GM19193 (cell line): ENCODE measurements around the gene TBC1D19.

ENCODE experiments used
- POLR2A ChIP-seq: IDR thresholded peaks from 4 replicates; pipeline ENCODE4 v1.6.1; 2011; ENCODE audit not compliant: insufficient read depth, insufficient read length; ENCODE audit errors: extremely low read depth

The TBC1D19 gene, protein sequence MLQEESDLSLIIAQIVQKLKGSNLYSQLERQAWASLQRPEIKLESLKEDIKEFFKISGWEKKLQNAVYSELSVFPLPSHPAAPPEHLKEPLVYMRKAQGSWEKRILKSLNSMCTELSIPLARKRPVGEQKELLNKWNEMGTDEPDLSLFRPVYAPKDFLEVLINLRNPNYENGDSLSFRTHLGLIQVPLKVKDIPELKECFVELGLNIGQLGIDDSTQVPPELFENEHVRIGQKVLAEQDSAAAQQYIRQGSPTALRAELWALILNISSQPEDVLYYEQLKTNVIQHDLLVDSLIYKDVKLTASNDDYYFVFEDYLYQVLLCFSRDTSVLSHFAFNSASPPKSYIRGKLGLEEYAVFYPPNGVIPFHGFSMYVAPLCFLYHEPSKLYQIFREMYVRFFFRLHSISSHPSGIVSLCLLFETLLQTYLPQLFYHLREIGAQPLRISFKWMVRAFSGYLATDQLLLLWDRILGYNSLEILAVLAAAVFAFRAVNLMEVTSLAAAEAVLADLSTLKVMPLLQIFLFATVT

DNA sequence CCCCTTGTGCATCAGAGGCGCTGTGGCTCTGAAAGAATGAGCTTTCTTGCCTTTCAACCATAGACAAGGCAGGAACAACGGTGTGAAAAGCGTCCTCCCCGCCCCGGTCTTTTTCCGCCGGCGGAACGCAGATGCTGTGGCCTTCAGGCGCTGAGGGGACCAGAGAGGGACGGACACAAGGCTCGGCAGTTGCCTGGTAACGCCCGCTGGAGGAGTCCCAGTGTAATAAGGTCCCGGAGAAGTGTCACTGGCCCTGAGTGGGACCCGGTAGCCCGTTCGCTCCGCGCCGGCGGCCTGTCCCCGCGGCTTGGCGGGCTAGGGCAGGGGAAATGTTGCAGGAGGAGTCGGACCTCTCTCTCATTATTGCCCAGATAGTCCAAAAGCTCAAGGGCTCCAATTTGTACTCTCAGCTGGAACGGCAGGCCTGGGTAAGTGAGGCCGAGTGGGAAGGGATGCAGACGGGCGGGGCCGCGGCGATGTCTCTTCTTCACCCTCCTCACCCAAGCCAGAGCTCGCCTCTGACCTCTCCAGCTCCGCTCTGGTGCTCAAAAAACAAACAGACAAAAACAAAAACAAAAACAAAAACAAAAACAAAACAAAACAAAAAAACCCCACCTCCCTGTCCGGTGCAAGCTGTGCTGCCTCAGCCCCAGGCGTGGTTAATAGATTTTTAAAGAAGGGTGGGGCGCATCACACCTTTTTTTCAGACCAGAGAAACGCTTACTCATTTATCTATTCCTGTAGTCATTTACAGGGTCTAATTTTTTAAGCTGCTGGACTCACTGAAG, at the start of gene TBC1D19:
Gene TBC1D19, plus strand, starts transcription at position 220 of the 788 bp plus-strand sequence. Its CDS starts 110 bp downstream, at position 330.
- TF ChIP-seq POLR2A = peak; percentile 50

DNA sequence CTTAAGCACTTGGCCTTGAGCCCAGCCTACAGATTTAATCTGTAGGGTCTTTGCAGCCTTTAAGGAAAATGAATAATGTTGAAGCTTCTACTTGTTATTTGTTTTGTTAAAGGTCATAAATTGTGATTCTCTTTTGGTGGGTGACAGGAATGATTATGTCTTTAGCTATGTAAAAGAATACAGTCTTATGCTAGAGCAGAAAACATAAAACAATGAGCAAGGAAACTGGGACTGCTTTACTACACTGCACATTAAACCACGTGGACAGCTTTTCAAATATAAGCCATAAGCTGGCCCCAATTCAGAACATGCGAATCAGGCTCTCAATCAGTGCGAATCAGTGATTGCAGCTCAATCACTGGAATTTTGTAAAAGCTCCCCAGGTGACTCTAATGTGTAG, 40.9 kb upstream of the TBC1D19 start:
- no peak for TF ChIP-seq POLR2A

DNA sequence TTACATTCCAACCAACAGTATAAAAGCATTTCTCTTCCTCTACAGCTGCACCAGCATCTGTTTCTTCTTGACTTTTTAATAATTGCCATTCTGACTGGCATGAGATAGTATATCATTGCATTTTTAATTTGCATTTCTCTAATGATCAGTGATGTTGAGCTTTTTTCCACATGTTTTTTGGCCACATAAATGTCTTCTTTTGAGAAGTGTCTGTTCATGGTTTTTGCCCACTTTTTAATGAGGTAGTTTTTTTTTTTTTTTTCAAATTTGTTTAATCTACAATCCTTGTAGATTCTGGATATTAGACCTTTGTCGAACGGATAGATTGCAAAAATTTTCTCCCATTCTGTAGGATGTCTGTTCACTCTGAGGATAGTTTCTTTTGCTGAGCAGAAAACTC, 39.5 kb upstream of the TBC1D19 start:
- no peak for TF ChIP-seq POLR2A

- TF ChIP-seq POLR2A = no peak
These were observed 26.7 kb upstream of the TBC1D19 start for GRCh38 chr4:26557164-26557563.

- no peak for TF ChIP-seq POLR2A
These were observed 25.6 kb upstream of the TBC1D19 start for GRCh38 chr4:26558166-26558895.

- no peak for TF ChIP-seq POLR2A
These were observed 17.8 kb upstream of the TBC1D19 start for GRCh38 chr4:26566133-26566532.

DNA sequence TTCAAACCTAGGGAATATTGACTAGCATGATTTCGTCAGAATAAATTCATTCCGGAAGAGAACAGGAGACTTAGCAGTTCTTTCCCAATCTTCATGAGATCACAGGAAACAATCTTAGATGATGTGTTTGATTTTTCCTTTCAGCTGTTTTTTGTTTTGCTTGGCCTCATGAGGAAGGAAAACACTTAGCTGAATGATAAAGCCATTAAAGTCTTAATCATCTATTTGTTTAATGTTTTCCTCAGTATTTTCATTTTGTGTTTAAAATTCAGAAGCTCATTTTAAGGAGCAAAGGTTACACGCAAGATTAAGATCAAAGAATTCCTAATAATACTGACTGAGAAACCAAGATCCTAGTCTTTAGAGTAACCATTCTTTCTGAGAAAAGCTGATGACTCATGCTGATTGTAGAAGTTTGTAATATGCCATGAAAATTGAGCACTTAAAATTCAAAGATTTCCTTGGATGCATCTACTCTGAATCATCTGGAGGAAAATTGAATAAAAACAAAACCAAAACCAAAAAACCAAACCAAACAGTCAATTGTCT, 15.4 kb upstream of the TBC1D19 start:
- TF ChIP-seq POLR2A = no peak

GRCh38 chr4:26570596-26570995, 13.3 kb upstream of the TBC1D19 start:
- no peak for TF ChIP-seq POLR2A

DNA sequence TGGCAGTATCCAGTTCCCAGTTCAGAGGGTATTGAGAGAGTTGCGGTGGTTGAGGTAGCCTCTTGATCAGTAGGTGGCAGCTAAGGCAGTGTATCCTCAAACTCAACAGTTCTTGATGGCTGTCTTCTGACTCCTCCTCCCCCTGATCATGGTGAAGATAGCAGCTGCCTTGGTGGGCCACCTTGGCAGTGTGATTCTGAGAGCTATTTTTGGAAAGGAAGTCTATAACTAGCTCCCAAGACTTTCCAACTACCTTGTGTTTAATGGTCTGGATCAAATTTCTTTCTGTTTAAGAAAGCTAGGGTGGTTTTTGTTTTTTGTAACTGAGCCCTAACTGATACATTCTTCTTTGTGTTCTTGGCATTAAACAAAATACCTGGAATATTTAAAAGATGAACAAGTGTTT, 10.5 kb upstream of the TBC1D19 start:
- no peak for TF ChIP-seq POLR2A

DNA sequence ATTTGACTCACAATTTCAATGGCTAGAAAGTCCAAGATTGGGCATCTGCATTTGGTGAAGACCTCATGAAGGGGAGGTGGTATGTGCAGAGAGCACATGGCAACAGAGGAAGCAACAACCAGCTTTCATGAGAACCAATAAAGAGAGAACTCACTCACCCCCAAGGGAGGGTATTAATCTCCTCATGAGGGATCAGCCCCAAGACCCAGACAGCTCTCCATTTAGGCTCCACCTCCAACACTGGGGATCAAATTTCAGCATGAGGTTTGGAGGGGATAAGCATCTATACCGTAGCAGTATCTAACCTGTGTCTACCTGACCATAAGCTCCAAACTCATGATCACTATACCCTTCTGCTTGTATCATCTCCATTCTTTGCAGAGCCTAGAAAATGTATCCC, 9.3 kb upstream of the TBC1D19 start:
- TF ChIP-seq POLR2A = no peak

DNA sequence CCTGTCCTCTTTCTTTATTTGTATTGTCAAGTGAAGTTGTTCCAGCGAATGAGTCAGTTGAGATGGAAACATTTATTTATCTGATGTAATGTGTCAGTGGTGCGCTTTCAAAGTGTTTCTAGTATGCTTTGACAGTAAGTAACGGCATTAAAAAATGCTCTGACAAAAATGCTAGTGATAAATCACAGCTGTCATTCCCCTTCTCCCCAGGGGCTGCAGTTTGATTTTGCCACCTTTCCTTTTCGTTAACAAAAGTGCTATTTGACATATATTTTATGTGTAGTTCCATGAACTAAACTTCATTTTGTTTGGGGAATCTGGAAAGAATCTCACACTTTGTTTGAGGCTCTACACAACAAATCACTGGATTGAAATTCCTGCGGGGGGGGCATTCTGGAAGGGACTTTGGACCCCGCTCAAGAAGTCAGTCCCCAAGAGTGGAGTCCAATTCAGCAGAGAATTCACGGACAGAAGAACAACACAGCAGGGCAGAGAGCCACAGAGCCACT, 7.6 kb upstream of the TBC1D19 start:
- no peak for TF ChIP-seq POLR2A

DNA sequence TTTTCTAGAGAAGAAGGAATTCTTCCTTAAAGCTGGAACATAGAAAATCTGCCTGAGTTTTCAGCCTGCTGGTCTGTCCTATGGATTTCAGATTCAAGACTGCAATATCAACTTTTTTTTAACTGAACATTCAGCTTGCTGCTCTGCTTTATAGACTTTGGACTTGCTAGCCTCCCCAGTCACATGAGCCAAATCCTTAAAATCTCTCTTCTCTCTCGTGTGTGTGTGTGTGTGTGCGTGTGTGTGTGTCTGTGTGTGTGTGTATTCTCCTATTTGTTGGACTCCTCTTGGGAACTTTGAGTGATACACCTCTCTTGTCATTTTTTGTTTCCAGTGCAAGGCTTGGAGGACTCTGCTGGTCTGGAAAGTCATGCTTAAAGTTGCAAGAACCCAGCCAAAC, 6.8 kb upstream of the TBC1D19 start:
- no peak for TF ChIP-seq POLR2A

GRCh38 chr4:26579169-26579568, 4.7 kb upstream of the TBC1D19 start:
- TF ChIP-seq POLR2A = no peak

- TF ChIP-seq POLR2A = no peak
These were observed 383 bp upstream of the TBC1D19 start for GRCh38 chr4:26583538-26583864.

- no peak for TF ChIP-seq POLR2A
These were observed 841 bp downstream of the TBC1D19 start for GRCh38 chr4:26584725-26585124.
